DOHH2 (cell line): ENCODE results near the gene TMEM74B.

Source experiments
- H3F3A ChIP-seq: fragments of 200-600 bp; sonication (generic), shearing (Covaris generic); 2 replicates; pipeline ENCODE4 v1.6.0; 2016; ENCODE audit warnings: antibody characterized with exemption, mild to moderate bottlenecking; ENCODE audit not compliant: control insufficient read depth, insufficient read depth
- H3K27ac ChIP-seq: fragments of 200-600 bp; sonication (generic); 2 replicates; pipeline ENCODE4 v1.5.1; 2014; ENCODE audit warnings: low read depth, mild to moderate bottlenecking, low read length, moderate library complexity
- H3K27me3 ChIP-seq: fragments of 200-600 bp; sonication (generic); 2 replicates; pipeline ENCODE4 v1.6.1; 2014; ENCODE audit warnings: mild to moderate bottlenecking, low read length, mixed read lengths; ENCODE audit not compliant: control insufficient read depth
- H3K36me3 ChIP-seq: fragments of 200-600 bp; sonication (generic); 2 replicates; pipeline ENCODE4 v1.6.1; 2014; ENCODE audit warnings: mild to moderate bottlenecking, low read length, moderate library complexity, mixed read lengths; ENCODE audit not compliant: control insufficient read depth
- H3K4me1 ChIP-seq: fragments of 200-600 bp; sonication (generic); 2 replicates; pipeline ENCODE4 v1.6.1; 2014; ENCODE audit warnings: mild to moderate bottlenecking, low read length, mixed read lengths; ENCODE audit not compliant: control insufficient read depth
- H3K4me2 ChIP-seq: fragments of 200-600 bp; sonication (generic); 2 replicates; pipeline ENCODE4 v1.6.0; 2014; ENCODE audit warnings: mild to moderate bottlenecking, low read length, moderate library complexity
- H3K4me3 ChIP-seq: fragments of 200-600 bp; sonication (generic); 2 replicates; pipeline ENCODE4 v1.5.1; 2014; ENCODE audit warnings: mild to moderate bottlenecking, low read length, mixed read lengths
- H3K79me2 ChIP-seq: fragments of 200-600 bp; sonication (generic); 2 replicates; pipeline ENCODE4 v1.6.1; 2014; ENCODE audit warnings: mild to moderate bottlenecking, low read length, mixed read lengths; ENCODE audit not compliant: control insufficient read depth
- H3K9me2 ChIP-seq: fragments of 200-600 bp; sonication (generic); replicated peaks from 2 replicates; pipeline ENCODE4 v1.6.1; 2014; ENCODE audit warnings: mild to moderate bottlenecking, low read length, mixed read lengths; ENCODE audit not compliant: control insufficient read depth
- H3K9me3 ChIP-seq: fragments of 200-600 bp; sonication (generic); 2 replicates; pipeline ENCODE4 v1.6.1; 2014; ENCODE audit warnings: antibody characterized with exemption, low read length, mixed read lengths; ENCODE audit not compliant: control insufficient read depth, insufficient read depth
- H4K20me1 ChIP-seq: fragments of 200-600 bp; sonication (generic); 2 replicates; pipeline ENCODE4 v1.6.0; 2014; ENCODE audit warnings: low read depth, mild to moderate bottlenecking, antibody characterized with exemption, low read length, moderate library complexity; ENCODE audit not compliant: control insufficient read depth, insufficient read depth
- CTCF ChIP-seq: fragments of 200-600 bp; sonication (generic); IDR thresholded peaks from one replicate; pipeline ENCODE4 v1.5.1; 2014; ENCODE audit warnings: antibody characterized with exemption, mild to moderate bottlenecking, low read depth, low read length; ENCODE audit not compliant: poor library complexity, severe bottlenecking
- EZH2phosphoT487 ChIP-seq: fragments of 200-600 bp; sonication (generic); IDR thresholded peaks from 2 replicates; pipeline ENCODE4 v1.6.1; 2017; ENCODE audit warnings: borderline replicate concordance, mild to moderate bottlenecking, antibody characterized with exemption, low read length, moderate library complexity, mixed read lengths

TMEM74B gene

GRCh38 chr20:1178623-1179022 lies 6.2 kb downstream of the TMEM74B start:
- Histone ChIP-seq H3K79me2 (no peaks in the 10 kb centered on the region), H3F3A (no peaks in the 10 kb centered on the region), H3K4me3 (no peak overlapping the region), H3K27me3 (peaks cover 3% of the 10 kb centered on the region), H3K9me2 (no peaks in the 10 kb centered on the region), H4K20me1 (no peaks in the 10 kb centered on the region), H3K27ac (no peak overlapping the region), H3K4me1 (no peaks in the 10 kb centered on the region), H3K4me2 (no peak overlapping the region), H3K36me3 (no peaks in the 10 kb centered on the region), H3K9me3 (no peaks in the 10 kb centered on the region)
- no peak for TF ChIP-seq CTCF
- no peak for TF ChIP-seq EZH2phosphoT487

- Histone ChIP-seq H3K79me2 (no peaks in the 10 kb centered on the region), H3K4me1 (no peaks in the 10 kb centered on the region), H3K36me3 (no peaks in the 10 kb centered on the region), H3K27me3 (no peaks in the 10 kb centered on the region), H3K4me2 (no peak overlapping the region), H3K27ac (no peak overlapping the region), H3K9me3 (no peaks in the 10 kb centered on the region), H3F3A (no peaks in the 10 kb centered on the region), H4K20me1 (no peaks in the 10 kb centered on the region), H3K4me3 (no peak overlapping the region), H3K9me2 (no peaks in the 10 kb centered on the region)
- TF ChIP-seq EZH2phosphoT487 = no peak
- TF ChIP-seq CTCF = no peak
Observed at GRCh38 chr20:1178103-1178502, 6.7 kb downstream of the TMEM74B start.

- no peak for TF ChIP-seq CTCF
- TF ChIP-seq EZH2phosphoT487 = no peak
- Histone ChIP-seq H3F3A (no peaks in the 10 kb centered on the region), H3K9me2 (no peaks in the 10 kb centered on the region), H3K79me2 (no peaks in the 10 kb centered on the region), H3K4me3 (no peak overlapping the region), H4K20me1 (no peaks in the 10 kb centered on the region), H3K4me1 (no peaks in the 10 kb centered on the region), H3K4me2 (no peak overlapping the region), H3K9me3 (no peaks in the 10 kb centered on the region), H3K27me3 (no peaks in the 10 kb centered on the region), H3K27ac (no peak overlapping the region), H3K36me3 (no peaks in the 10 kb centered on the region)
Observed at GRCh38 chr20:1177680-1178079, 7.1 kb downstream of the TMEM74B start.

GRCh38 chr20:1174787-1175186 lies 10.0 kb downstream of the TMEM74B start:
- H3K9me3 ChIP-seq = no peaks in the 10 kb centered on the region
- H3K4me2 ChIP-seq = no peak overlapping the region
- no peaks in the 10 kb centered on the region for H4K20me1 ChIP-seq
- no peaks in the 10 kb centered on the region for H3K79me2 ChIP-seq
- TF ChIP-seq CTCF (no peak), EZH2phosphoT487 (no peak)
- H3K9me2 ChIP-seq = no peaks in the 10 kb centered on the region
- H3K4me3 ChIP-seq = no peak overlapping the region
- H3K27ac ChIP-seq = no peak overlapping the region
- H3K27me3 ChIP-seq = no peaks in the 10 kb centered on the region
- no peaks in the 10 kb centered on the region for H3K4me1 ChIP-seq
- H3K36me3 ChIP-seq = peaks cover 1% of the 10 kb centered on the region; the same call in 1 of the 2 replicates
- H3F3A ChIP-seq = no peaks in the 10 kb centered on the region
